Myocyte (in vitro differentiated cells): ENCODE data around the gene CFAP44. TPM values are rescaled to one million over a fixed set of nuclear protein-coding genes. Genes with fewer than 3 reads are reported as not detected.

Source experiments
- microRNA-seq: library from miRNA; unstranded; fragments of <30 nt; microRNA quantifications from one replicate; pipeline ENCODE4, GENCODE V29; 2016
- total RNA-seq: library from RNA; depleted of rRNA; stranded (reverse); fragments of >200 nt; gene quantifications from 2 replicates; pipeline ENCODE4 v1.2.3, GENCODE V29; 2014

The CFAP44 gene
- total RNA-seq, 1 donor from 2014 or later: 3.0 TPM

Small RNAs within 50 kb of the gene (microRNA-seq; reads per million reads assigned to microRNA genes)
- not detected for gene MIR8076

Other genes with a start within 250 kb of the CFAP44 start
- gene BOC, start 229.9 kb downstream of the CFAP44 start, total RNA-seq: 10.7 and 22.8 TPM in 2 replicates
- 5.5 and 13.0 TPM in 2 replicates for gene SPICE1, start 73.7 kb upstream of the CFAP44 start, total RNA-seq
- gene SIDT1, start 91.1 kb upstream of the CFAP44 start, total RNA-seq: 0.24 TPM in 1 of 2 replicates, not detected in the other